Ascending aorta (tissue), 2 donors: ENCODE results near the gene GARRE1. TPM values are rescaled to one million over a fixed set of nuclear protein-coding genes. Genes with fewer than 3 reads are reported as not detected.
A peak's percentile ranks its signal among the peaks of the same experiment; 100 is the strongest.
"Not testable (repeated sequence)": the region's sequence is repeated elsewhere in the genome, so short reads cannot be mapped to it uniquely, and the experiment has no call there.

Experiments
- DNase-seq, 2 donors: peaks; one replicate each; pipeline ENCODE4 v3.0.0-alpha.2; 2019; ENCODE audit warnings: low spot score in 2 of 2
- H3K27ac ChIP-seq, 2 donors: fragments of 200-600 bp; sonication (generic); one replicate each; pipeline ENCODE4 v1.5.1; 2016 to 2017; ENCODE audit warnings: mild to moderate bottlenecking in 1 of 2
- H3K27me3 ChIP-seq: fragments of 200-600 bp; sonication (generic); one replicate; pipeline ENCODE4 v1.5.1; 2017
- H3K36me3 ChIP-seq, 2 donors: fragments of 200-600 bp; sonication (generic); one replicate each; pipeline ENCODE4 v1.5.1; 2016
- H3K4me1 ChIP-seq, 2 donors: fragments of 200-600 bp; sonication (generic); one replicate each; pipeline ENCODE4 v1.5.1; 2016 to 2017; ENCODE audit warnings: mild to moderate bottlenecking in 1 of 2
- H3K4me3 ChIP-seq, 2 donors: fragments of 200-600 bp; sonication (generic); one replicate each; pipeline ENCODE4 v1.5.1; 2016 to 2017; ENCODE audit warnings: mild to moderate bottlenecking in 1 of 2
- H3K9me3 ChIP-seq, 2 donors: fragments of 200-600 bp; sonication (generic); one replicate each; pipeline ENCODE4 v1.5.1; 2016
- CTCF ChIP-seq, 3 experiments: fragments of 200-600 bp in 2 of 3; fragments of 450-650 bp in 1 of 3; sonication (generic) in 2 of 3; IDR thresholded peaks; one replicate each; pipeline ENCODE4 v1.5.1; 2016 to 2019; ENCODE audit warnings: antibody characterized with exemption in 3 of 3, mild to moderate bottlenecking in 1 of 3, moderate library complexity in 1 of 3
- intact Hi-C: fragments of 100-400 bp; cut with DNase I; formaldehyde crosslinking; loops from one replicate; pipeline ENCODE4 v1.15.1; 2023
- total RNA-seq: library from RNA; depleted of rRNA; stranded (reverse); fragments of >200 nt; gene quantifications from one replicate; pipeline ENCODE4 v1.1.0, GENCODE V29; 2016

The GARRE1 gene
- total RNA-seq, 1 donor from 2014 or later, result 59.2 TPM

- peaks cover 25 to 56% of the 10 kb centered on the region in 2 donors for H3K36me3 ChIP-seq
- no peak for TF ChIP-seq CTCF (IDR thresholded peaks at IDR 0.05)
- H3K27me3 ChIP-seq, result no peaks in the 10 kb centered on the region
- no peaks in the 10 kb centered on the region for H3K9me3 ChIP-seq
- intact Hi-C loops, result no loop called here
- H3K4me3 ChIP-seq, result no peak overlapping the region
- no peak overlapping the region for H3K27ac ChIP-seq
- no peak for DNase-seq
- H3K4me1 ChIP-seq, result peaks cover 0 to 4% of the 10 kb centered on the region in 2 donors
Measured at GRCh38 chr19:34214040-34214439, 40.3 kb upstream of the GARRE1 start.

- Histone ChIP-seq H3K4me1 (peaks cover 0 to 4% of the 10 kb centered on the region in 2 donors), H3K4me3 (no peak overlapping the region), H3K27me3 (no peaks in the 10 kb centered on the region), H3K36me3 (peaks cover 17 to 51% of the 10 kb centered on the region in 2 donors), H3K27ac (no peak overlapping the region), H3K9me3 (no peaks in the 10 kb centered on the region)
- intact Hi-C loops, result no loop called here
- no peak for DNase-seq
- no peak for TF ChIP-seq CTCF (IDR thresholded peaks at IDR 0.05)
Measured at GRCh38 chr19:34215006-34215665, 39.2 kb upstream of the GARRE1 start.

- peaks cover 13 to 50% of the 10 kb centered on the region in 2 donors for H3K36me3 ChIP-seq
- DNase-seq, result no peak
Measured at GRCh38 chr19:34215666-34216038, 38.7 kb upstream of the GARRE1 start.

DNA sequence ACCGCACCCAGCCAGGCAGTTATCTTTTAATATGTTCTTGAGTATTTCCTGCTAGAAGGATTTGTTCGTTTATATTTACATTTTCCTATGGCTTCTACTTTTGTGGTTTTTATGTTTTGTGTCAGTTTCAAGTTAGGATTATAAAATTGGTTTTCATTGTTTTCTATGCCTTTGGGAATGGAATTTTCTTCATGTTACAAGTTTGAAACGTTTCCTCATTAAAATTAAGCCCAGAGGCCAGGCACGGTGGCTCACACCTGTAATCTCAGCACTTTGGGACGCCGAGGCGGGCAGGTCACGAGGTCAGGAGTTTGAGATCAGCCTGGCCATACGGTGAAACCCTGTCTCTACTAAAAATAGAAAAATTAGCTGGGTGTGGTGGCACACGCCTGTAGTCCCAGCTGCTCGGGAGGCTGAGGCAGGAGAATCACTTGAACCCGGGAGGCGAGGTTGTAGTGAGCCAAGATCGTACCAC is 37.6 kb upstream of the GARRE1 start:
- intact Hi-C loops, H3K9me3 ChIP-seq, H3K4me1 ChIP-seq, H3K27ac ChIP-seq, H3K4me3 ChIP-seq, DNase-seq, H3K27me3 ChIP-seq: not testable (repeated sequence)
- H3K36me3 ChIP-seq, result peaks cover 20 to 54% of the 10 kb centered on the region in 2 donors

More at GRCh38 chr19:34215666-34216038, 38.7 kb upstream of the GARRE1 start:
- Histone ChIP-seq H3K27ac (no peak overlapping the region), H3K27me3 (no peaks in the 10 kb centered on the region), H3K4me1 (peaks cover 0 to 4% of the 10 kb centered on the region in 2 donors), H3K4me3 (no peak overlapping the region), H3K9me3 (no peaks in the 10 kb centered on the region)
- intact Hi-C loops, result no loop called here
- TF ChIP-seq CTCF (IDR thresholded peaks at IDR 0.05), result no peak

- Histone ChIP-seq H3K36me3 (peaks cover 34 to 62% of the 10 kb centered on the region in 2 donors), H3K27me3 (no peaks in the 10 kb centered on the region), H3K4me3 (no peak overlapping the region), H3K27ac (peak overlapping the region; percentile 17 to 35), H3K9me3 (no peaks in the 10 kb centered on the region), H3K4me1 (peaks cover 0 to 4% of the 10 kb centered on the region in 2 donors)
- intact Hi-C loops, result no loop called here
- DNase-seq, result no peak
- TF ChIP-seq CTCF (IDR thresholded peaks at IDR 0.05), result no peak
Measured at GRCh38 chr19:34217952-34218817, 36.2 kb upstream of the GARRE1 start.

DNA sequence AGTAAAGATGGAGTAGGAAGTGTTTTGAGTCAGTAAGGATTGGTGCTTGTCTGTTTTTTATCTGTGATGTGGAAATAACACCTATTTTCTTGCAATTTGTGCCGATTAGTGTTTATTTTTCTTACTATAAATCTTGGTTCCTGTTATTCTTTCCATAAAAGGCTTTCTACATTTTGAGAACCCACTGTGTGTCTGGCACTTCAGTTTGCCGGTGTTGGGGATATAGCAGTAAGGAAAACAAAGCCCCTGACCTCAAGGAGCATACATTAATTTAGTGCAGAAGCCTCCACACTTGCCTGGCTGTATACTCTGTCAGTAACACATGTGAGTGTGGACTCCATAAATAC is 35.6 kb upstream of the GARRE1 start:
- peak overlapping the region; percentile 17 to 35 for H3K27ac ChIP-seq
- peaks cover 0 to 4% of the 10 kb centered on the region in 2 donors for H3K4me1 ChIP-seq
- H3K4me3 ChIP-seq, result no peak overlapping the region
- no peaks in the 10 kb centered on the region for H3K27me3 ChIP-seq
- intact Hi-C loops, result no loop called here
- peaks cover 40 to 62% of the 10 kb centered on the region in 2 donors for H3K36me3 ChIP-seq
- no peak for TF ChIP-seq CTCF (IDR thresholded peaks at IDR 0.05)
- no peaks in the 10 kb centered on the region for H3K9me3 ChIP-seq
- DNase-seq, result no peak
